Neural progenitor cell (in vitro differentiated cells): ENCODE measurements around the gene FAM219A. TPM values are rescaled to one million over a fixed set of nuclear protein-coding genes. Genes with fewer than 3 reads are reported as not detected.

Experiments
- DNase-seq: peaks from one replicate; pipeline ENCODE4 v3.0.0-alpha.2; 2016; ENCODE audit warnings: low spot score
- H2AFZ ChIP-seq: fragments of 200-600 bp; sonication (generic); replicated peaks from 2 replicates; pipeline ENCODE4 v1.6.1; 2016; ENCODE audit warnings: antibody characterized with exemption
- H3F3A ChIP-seq: fragments of 200-600 bp; sonication (generic); 2 replicates; pipeline ENCODE4 v1.6.1; 2016; ENCODE audit warnings: antibody characterized with exemption, low read depth
- H3K27ac ChIP-seq: fragments of 200-600 bp; sonication (generic); 2 replicates; pipeline ENCODE4 v1.5.1; 2016; ENCODE audit warnings: mild to moderate bottlenecking
- H3K27me3 ChIP-seq: fragments of 200-600 bp; sonication (generic); 2 replicates; pipeline ENCODE4 v1.6.1; 2016; ENCODE audit warnings: mild to moderate bottlenecking, moderate library complexity
- H3K36me3 ChIP-seq: fragments of 200-600 bp; sonication (generic); 2 replicates; pipeline ENCODE4 v1.5.1; 2016
- H3K4me1 ChIP-seq: fragments of 200-600 bp; sonication (generic); 2 replicates; pipeline ENCODE4 v1.6.1; 2016; ENCODE audit warnings: mixed run types
- H3K4me2 ChIP-seq: fragments of 200-600 bp; sonication (generic); 2 replicates; pipeline ENCODE4 v1.6.1; 2016
- H3K4me3 ChIP-seq: fragments of 200-600 bp; sonication (generic); 2 replicates; pipeline ENCODE4 v1.5.1; 2016
- H3K79me2 ChIP-seq: fragments of 200-600 bp; sonication (generic); 2 replicates; pipeline ENCODE4 v1.6.1; 2016; ENCODE audit warnings: low read depth
- H3K9ac ChIP-seq: fragments of 200-600 bp; sonication (generic); 2 replicates; pipeline ENCODE4 v1.6.1; 2016
- H3K9me3 ChIP-seq: fragments of 200-600 bp; sonication (generic); 2 replicates; pipeline ENCODE4 v1.5.1; 2016; ENCODE audit warnings: low read depth
- H4K20me1 ChIP-seq: fragments of 200-600 bp; sonication (generic); 2 replicates; pipeline ENCODE4 v1.6.1; 2016; ENCODE audit warnings: low read depth
- H3K27ac Mint-ChIP-seq: 3 replicates; pipeline ENCODE4 v1.8.0; 2021; ENCODE audit warnings: mixed read lengths
- H3K27me3 Mint-ChIP-seq: 2 replicates; pipeline ENCODE4 v1.8.0; 2022; ENCODE audit warnings: low read depth, mild to moderate bottlenecking, inconsistent platforms, moderate library complexity, mixed read lengths; ENCODE audit not compliant: insufficient read depth
- H3K36me3 Mint-ChIP-seq: 3 replicates; pipeline ENCODE4 v1.8.0; 2021; ENCODE audit warnings: mixed read lengths
- H3K4me1 Mint-ChIP-seq: 3 replicates; pipeline ENCODE4 v1.8.0; 2021; ENCODE audit warnings: mixed read lengths
- H3K4me3 Mint-ChIP-seq: 3 replicates; pipeline ENCODE4 v1.8.0; 2021; ENCODE audit warnings: mild to moderate bottlenecking, moderate library complexity, mixed read lengths
- H3K9me3 Mint-ChIP-seq: 3 replicates; pipeline ENCODE4 v1.8.0; 2020; ENCODE audit warnings: mixed read lengths
- EZH2 ChIP-seq: fragments of 200-600 bp; sonication (generic); IDR thresholded peaks from 2 replicates; pipeline ENCODE4 v1.6.1; 2017; ENCODE audit warnings: antibody characterized with exemption, mild to moderate bottlenecking, moderate library complexity
- EZH2phosphoT487 ChIP-seq: fragments of 200-600 bp; sonication (generic); IDR thresholded peaks from 2 replicates; pipeline ENCODE4 v1.6.1; 2017; ENCODE audit warnings: antibody characterized with exemption
- total RNA-seq: library from RNA; depleted of rRNA; stranded (reverse); fragments of >200 nt; gene quantifications from 2 replicates; pipeline ENCODE4 v1.2.3, GENCODE V29; 2015; ENCODE audit warnings: low replicate concordance
- TF ChIP-seq, protein P1 (sequence below): fragments of 200-600 bp; sonication (generic); IDR thresholded peaks from 2 replicates; pipeline ENCODE4 v1.5.1; 2017; ENCODE audit warnings: antibody characterized with exemption, mild to moderate bottlenecking

FAM219A gene
- total RNA-seq, 1 donor from 2014 or later = 4.2 TPM

GRCh38 chr9:34477541-34477940, 19.2 kb upstream of the FAM219A start:
- peaks cover 3% of the 10 kb centered on the region for H3F3A ChIP-seq
- H3K27ac ChIP-seq = no peak overlapping the region
- H3K4me3 ChIP-seq = no peak overlapping the region
- H3K27me3 ChIP-seq = peaks cover 9% of the 10 kb centered on the region
- peaks cover 2% of the 10 kb centered on the region for H3K27me3 Mint-ChIP-seq
- no peaks in the 10 kb centered on the region for H3K79me2 ChIP-seq
- no peak for TF ChIP-seq EZH2
- TF ChIP-seq, protein P1, sequence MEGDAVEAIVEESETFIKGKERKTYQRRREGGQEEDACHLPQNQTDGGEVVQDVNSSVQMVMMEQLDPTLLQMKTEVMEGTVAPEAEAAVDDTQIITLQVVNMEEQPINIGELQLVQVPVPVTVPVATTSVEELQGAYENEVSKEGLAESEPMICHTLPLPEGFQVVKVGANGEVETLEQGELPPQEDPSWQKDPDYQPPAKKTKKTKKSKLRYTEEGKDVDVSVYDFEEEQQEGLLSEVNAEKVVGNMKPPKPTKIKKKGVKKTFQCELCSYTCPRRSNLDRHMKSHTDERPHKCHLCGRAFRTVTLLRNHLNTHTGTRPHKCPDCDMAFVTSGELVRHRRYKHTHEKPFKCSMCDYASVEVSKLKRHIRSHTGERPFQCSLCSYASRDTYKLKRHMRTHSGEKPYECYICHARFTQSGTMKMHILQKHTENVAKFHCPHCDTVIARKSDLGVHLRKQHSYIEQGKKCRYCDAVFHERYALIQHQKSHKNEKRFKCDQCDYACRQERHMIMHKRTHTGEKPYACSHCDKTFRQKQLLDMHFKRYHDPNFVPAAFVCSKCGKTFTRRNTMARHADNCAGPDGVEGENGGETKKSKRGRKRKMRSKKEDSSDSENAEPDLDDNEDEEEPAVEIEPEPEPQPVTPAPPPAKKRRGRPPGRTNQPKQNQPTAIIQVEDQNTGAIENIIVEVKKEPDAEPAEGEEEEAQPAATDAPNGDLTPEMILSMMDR = no peak
- no peak for TF ChIP-seq EZH2phosphoT487
- no peak overlapping the region for H3K27ac Mint-ChIP-seq
- no peak overlapping the region for H3K4me2 ChIP-seq
- H3K4me1 Mint-ChIP-seq = peaks cover 17% of the 10 kb centered on the region
- H4K20me1 ChIP-seq = no peaks in the 10 kb centered on the region
- H3K36me3 ChIP-seq = no peaks in the 10 kb centered on the region
- H3K9me3 Mint-ChIP-seq = no peaks in the 10 kb centered on the region
- DNase-seq = no peak
- H3K9ac ChIP-seq = no peak overlapping the region
- H2AFZ ChIP-seq = no peak overlapping the region
- H3K36me3 Mint-ChIP-seq = no peaks in the 10 kb centered on the region
- peaks cover 9% of the 10 kb centered on the region for H3K4me1 ChIP-seq
- no peaks in the 10 kb centered on the region for H3K9me3 ChIP-seq
- H3K4me3 Mint-ChIP-seq = no peak overlapping the region

DNA sequence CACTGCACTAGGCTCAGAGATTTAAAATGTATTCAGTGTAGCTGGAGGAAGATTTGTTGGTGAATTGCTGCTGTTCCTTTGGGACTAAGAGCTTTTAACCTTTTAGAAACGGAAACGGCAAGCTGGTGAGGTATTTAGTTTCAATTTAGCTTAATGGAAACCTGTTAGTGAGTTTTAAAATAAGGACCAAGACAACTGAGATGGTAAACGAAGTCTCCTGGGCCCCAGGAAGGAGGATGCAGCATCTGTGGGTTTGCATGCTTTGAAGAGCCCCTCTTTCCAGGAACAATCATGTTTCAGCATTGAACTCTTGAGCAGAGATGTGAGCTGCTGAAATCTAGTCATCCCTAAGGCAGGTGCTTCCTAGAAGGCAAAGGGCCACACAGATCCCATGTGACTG, 16.7 kb upstream of the FAM219A start:
- Histone ChIP-seq H3K9me3 (no peaks in the 10 kb centered on the region), H3K4me1 (peaks cover 9% of the 10 kb centered on the region), H2AFZ (no peak overlapping the region), H3K27ac (no peak overlapping the region), H3K4me2 (no peak overlapping the region), H3K4me3 (no peak overlapping the region), H3K36me3 (no peaks in the 10 kb centered on the region), H3K9ac (no peak overlapping the region), H4K20me1 (no peaks in the 10 kb centered on the region), H3K27me3 (peaks cover 9% of the 10 kb centered on the region), H3F3A (peaks cover 3% of the 10 kb centered on the region), H3K79me2 (no peaks in the 10 kb centered on the region)
- DNase-seq = no peak
- Mint-ChIP-seq H3K36me3 (no peaks in the 10 kb centered on the region), H3K4me1 (peaks cover 17% of the 10 kb centered on the region), H3K27ac (no peak overlapping the region), H3K4me3 (no peak overlapping the region), H3K9me3 (no peaks in the 10 kb centered on the region), H3K27me3 (no peaks in the 10 kb centered on the region)
- TF ChIP-seq EZH2 = no peak
- TF ChIP-seq, protein P1 = no peak
- TF ChIP-seq EZH2phosphoT487 = no peak

- peaks cover 13% of the 10 kb centered on the region for H3K4me1 Mint-ChIP-seq
- Histone ChIP-seq H3K9me3 (no peaks in the 10 kb centered on the region), H3K4me2 (peak overlapping the region; percentile 51), H3F3A (peaks cover 18% of the 10 kb centered on the region), H3K9ac (no peak overlapping the region), H3K4me3 (no peak overlapping the region), H3K27me3 (no peaks in the 10 kb centered on the region), H3K36me3 (no peaks in the 10 kb centered on the region), H3K27ac (no peak overlapping the region), H4K20me1 (no peaks in the 10 kb centered on the region), H3K79me2 (no peaks in the 10 kb centered on the region), H3K4me1 (peaks cover 20% of the 10 kb centered on the region), H2AFZ (no peak overlapping the region)
- peaks cover 2% of the 10 kb centered on the region for H3K9me3 Mint-ChIP-seq
- no peak for DNase-seq
- H3K27me3 Mint-ChIP-seq = no peaks in the 10 kb centered on the region
- no peak overlapping the region for H3K4me3 Mint-ChIP-seq
- H3K27ac Mint-ChIP-seq = no peak overlapping the region
- H3K36me3 Mint-ChIP-seq = no peaks in the 10 kb centered on the region
- TF ChIP-seq, protein P1 = no peak
- TF ChIP-seq EZH2phosphoT487 = no peak
- no peak for TF ChIP-seq EZH2
Observed at GRCh38 chr9:34465468-34465867, 7.1 kb upstream of the FAM219A start.
